Stimulated activated CD8-positive, alpha-beta memory T cell treated with anti-CD3 and anti-CD28 coated beads, Interleukin-15, amount 100 ng/mL, for 1 hour (primary cell): Measurements from ENCODE around the gene DNAAF9.
A peak's percentile ranks its signal among the peaks of the same experiment; 100 is the strongest.

Experiments
- DNase-seq: peaks from one replicate; pipeline ENCODE4 v3.0.0-alpha.2; 2020; ENCODE audit warnings: low read depth

The DNAAF9 gene

GRCh38 chr20:3410464-3410863 is 3.0 kb upstream of the DNAAF9 start:
- no peak for DNase-seq

- DNase-seq, result no peak
Observed at GRCh38 chr20:3409417-3409816, 1.9 kb upstream of the DNAAF9 start.

DNA sequence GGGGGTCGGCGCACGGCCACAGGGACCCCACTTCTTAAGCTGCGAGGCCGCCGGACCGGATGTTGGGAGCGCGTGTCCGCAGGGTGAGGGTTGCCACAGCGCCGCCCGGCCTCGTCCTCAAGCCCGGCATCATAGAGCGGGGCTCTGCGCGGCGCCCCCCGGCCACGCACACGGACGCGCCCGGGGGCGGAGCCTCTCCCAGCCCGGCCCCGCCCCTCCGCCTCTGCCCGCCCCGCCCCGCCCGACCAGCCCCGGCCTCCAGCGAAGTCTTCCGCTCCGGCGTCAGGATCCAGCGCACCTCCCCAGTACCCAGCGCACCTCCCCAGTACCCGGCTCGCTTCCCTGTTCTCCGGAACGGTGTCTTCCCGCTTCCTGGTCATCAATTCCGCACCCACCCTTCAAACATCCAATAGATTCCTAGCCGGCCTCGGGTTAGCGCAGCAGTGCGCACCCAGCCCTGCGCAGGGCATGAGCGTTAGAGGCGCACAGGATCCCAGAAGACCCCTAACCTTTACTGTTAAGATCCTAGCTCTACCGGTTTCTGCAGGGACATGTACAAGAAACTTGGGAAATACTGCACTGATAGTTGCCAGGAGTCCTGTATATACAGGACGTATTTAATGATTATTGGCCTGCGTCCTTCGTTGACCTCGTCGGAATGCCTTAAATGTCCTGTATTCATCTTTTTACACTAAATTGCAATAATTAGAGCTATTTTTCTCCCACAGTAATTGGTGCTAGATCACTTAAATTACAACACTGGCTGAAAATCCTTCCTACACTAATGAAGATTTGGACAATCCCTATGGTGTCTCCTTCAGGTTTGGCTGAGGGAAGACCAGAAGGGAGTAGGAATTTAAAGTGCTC is 535 bp upstream of the DNAAF9 start:
- peak; percentile 31 for DNase-seq

DNA sequence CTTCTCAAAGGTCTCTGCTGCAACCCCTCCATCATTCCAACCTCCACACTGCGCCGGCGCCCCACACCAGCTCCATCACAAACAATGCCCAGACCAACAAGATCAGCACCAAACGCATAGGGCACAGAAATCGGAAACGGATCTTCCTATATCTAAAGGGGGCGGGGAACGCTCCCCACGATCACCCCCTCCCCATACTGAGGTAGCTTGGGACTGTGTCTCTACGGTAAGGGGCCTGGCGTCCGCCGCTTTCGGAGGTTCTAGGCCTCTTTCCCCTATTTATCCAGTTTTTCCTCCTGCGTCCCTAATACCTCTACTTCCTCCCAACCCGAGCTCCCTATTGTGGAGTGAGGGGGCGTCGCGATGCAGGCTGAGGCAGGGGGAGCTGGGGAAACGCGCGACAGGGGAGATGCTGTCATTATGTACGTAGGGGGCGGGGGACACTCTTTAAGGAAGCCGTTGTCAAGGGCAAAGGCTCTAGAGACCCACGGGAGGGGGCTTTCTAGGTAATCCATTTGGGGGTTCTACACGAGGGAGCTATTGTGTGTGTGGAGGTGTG is 909 bp downstream of the DNAAF9 start:
- DNase-seq, result no peak

DNA sequence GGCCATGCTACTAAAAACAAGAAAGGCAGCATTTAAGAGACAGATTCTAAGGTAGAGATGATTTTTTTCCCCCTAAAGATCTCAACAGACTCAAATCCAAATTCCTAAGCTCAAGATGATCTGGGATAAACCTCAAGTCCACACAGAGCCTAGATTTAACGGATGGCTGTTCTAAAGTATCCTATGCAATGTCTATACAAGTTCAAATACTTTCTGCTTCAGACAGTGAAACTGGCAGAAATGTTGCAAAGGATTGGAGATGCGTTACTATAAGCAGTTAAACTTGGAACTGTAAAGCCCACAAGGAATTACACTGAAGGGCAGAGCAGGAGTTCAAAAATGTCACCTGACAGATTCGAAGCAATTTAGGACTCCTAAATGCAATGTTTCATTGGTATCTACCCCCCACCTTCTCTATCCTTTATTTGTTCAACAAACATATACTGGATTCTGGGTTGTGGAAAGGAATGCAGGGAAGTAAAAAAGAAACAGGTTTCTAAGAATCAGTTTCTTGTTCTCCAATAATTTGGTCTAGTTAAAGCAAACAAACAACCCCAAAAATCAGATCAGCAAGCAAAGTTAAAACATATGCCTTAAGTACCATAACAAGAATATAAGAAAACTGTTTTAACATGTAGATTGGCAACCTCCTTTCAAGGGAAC is 1.6 kb downstream of the DNAAF9 start:
- no peak for DNase-seq

DNA sequence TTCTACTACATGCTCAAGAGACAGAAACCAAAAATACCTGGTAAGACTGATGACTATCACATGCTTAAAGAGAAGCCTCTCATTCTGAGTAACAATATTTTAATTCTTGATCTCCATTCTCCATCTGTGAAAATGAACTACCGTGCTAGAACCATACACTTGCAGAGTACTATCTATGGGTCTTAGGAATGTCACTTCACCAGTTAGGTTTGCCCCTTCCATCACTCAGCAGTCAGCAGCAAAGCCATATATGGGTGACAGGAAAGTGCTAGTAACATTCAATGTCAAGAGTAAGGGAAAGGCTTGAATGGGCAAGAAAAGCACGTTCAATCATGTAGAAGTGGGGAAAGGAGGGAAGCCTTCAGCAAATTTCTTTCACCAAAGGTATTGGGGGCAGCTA is 2.3 kb downstream of the DNAAF9 start:
- no peak for DNase-seq

DNA sequence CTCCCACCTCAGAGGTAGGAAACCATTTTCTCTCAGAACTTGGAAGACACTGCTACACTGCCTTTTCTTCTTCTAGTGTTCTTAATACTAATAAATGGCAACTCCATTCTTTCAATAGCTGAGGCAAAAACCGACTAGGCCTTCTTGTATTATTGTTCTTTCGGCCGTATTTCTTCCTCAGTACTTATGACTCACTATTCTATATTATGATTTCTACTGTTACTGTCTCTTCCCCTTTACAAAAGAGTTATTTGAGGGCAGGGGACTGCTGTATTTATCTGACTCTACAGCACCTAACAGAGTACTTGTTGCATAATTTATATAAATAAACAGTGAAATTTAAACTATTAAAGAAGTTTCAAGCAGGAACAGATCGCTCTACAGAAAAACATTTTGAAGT is 3.1 kb downstream of the DNAAF9 start:
- DNase-seq, result no peak

DNA sequence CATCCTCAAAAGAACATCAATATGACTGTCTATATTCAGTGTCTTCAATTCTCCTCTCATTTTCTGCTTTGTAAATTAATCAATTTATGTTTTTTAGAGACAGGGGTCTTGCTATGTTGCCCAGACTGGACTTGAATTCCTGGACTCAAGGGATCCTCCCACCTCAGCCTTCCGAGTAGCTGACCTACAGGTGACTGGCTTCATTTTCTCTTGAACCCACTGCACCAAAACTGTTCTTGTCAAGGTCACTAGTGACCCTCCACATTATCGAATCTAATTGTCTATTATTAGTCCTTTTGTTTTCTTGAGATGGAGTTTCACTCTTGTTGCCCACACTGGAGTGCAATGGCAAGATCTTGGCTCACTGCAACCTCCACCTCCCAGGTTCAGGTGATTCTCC is 3.7 kb downstream of the DNAAF9 start:
- no peak for DNase-seq

GRCh38 chr20:3402453-3402852 is 5.0 kb downstream of the DNAAF9 start:
- DNase-seq, result no peak

GRCh38 chr20:3400260-3401155 is 7.0 kb downstream of the DNAAF9 start:
- no peak for DNase-seq

GRCh38 chr20:3398681-3399252 is 8.7 kb downstream of the DNAAF9 start:
- no peak for DNase-seq

DNA sequence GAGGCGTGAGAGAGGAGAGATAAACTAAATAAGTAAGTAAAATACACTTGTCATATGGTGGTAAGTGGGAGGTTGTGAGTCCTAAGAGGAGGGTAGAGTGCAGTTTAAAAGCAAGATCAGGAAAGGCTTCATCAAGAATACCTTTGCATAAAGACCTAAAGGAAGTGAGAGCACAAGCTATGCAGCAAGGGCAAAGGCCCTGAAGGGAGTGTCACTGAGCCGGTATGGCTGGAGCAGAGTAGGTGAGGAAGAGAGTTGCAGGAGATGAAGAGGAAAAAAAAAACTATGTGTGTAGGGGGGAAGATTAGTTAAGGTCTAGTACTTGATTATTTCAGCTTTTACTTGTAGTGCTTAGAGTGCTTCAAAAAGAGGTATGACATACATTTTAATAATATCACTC is 11.0 kb downstream of the DNAAF9 start:
- no peak for DNase-seq

DNA sequence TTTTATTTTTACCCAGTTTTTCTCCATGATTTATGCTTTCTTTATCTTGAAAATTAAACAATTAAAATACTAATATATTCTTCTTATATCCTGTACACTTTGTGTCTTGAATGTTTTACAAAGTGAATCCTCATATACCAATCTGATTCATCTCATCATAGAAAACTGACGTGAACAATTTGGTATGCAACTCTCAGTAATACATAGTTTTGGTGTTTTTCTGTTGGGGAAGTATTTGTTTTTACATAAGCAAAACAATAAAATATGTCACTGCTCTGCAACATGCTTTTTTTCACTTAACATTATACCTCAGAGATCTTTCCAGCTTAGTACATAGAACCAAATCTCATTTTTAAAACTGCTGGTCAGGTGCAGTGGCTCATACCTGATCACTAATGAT is 14.7 kb downstream of the DNAAF9 start:
- no peak for DNase-seq

DNA sequence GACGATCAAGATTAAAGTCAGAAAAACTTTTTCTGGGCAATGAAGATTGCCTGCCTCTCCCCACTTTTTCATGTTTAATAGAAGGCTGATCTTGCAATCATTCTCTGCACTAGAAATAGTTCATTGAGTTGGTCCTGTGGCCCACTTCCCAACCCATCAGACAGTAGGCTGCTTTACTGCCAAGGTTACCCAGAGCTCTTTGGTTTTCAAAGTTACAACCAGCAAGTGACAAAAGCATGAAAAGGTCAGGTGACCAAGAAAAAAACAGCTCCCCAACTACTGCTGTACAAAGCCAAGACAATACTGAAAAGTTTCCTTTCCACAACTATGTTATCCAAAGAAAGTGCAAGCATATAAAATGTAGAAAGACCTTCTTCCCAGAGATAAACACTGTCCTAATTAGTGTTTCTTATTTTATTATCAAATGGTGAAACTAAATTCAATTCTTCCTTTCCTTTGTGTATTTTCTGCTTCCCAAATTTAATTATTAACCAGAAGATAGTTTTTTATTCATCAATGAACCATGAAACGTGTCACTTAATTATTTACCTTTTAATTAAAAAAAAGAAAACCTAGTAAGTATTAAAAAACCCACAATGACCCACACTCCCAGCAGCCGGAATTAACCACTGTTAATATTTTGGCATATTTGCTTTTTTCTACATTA is 16.6 kb downstream of the DNAAF9 start:
- no peak for DNase-seq

GRCh38 chr20:3383878-3384495 is 23.5 kb downstream of the DNAAF9 start:
- DNase-seq, result no peak

DNA sequence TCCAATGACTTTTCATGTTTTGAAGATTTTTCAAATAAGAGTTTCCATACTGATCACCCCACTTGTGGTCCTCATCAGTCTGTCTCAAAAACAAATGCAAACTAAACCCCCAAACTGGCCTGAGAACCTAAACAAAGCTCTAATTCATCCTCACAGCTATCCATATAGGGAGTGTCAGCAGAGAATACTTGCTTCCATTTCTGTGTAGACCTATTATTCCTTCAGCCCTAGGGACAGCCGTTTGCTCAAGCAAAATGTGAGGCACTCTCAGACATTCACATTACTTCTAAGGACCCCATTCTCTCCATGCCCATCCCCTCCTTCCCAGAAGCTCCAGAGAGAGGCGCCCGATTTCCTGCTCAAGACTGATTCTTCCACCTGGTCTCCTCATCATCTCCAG is 24.6 kb downstream of the DNAAF9 start:
- no peak for DNase-seq

GRCh38 chr20:3380228-3381070 is 27.0 kb downstream of the DNAAF9 start:
- no peak for DNase-seq

DNA sequence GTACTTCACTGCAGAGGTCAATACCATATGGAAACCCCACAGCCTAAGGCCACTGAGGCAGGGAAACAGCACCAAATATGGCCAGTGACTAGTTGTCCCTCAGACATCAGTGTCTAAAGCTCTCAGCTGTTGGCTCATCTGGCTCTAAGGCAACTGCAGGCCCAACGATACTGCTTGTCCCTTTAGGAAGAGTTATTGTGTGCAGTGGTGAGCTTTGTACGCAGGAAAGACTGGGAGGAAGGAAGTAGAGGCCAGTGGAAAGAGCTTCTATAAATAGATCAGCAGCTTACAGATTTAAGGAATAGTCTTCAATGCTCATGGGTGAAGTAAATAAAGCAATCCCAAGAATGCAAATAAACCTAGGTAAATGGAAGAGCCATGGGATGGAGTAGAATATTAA is 29.3 kb downstream of the DNAAF9 start:
- DNase-seq, result no peak

DNA sequence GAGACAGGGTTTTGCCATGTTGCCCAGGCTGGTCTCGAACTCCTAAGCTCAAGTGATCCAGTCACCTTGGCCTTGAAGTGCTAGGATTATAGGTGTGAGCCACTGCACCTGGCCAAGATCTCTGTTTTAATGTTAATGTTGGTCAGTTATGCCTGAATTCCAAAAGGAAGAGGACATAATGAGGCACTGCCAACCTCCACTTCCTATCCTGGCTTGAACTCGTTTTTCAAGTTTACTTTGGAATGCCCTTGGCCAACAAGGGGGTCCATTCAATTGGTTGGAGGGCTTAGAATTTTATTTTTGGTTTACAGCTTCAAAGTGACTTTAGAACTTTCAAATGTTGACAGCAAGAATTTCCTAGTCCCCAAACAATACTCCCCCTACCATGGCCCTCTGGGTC is 29.8 kb downstream of the DNAAF9 start:
- DNase-seq, result no peak

DNA sequence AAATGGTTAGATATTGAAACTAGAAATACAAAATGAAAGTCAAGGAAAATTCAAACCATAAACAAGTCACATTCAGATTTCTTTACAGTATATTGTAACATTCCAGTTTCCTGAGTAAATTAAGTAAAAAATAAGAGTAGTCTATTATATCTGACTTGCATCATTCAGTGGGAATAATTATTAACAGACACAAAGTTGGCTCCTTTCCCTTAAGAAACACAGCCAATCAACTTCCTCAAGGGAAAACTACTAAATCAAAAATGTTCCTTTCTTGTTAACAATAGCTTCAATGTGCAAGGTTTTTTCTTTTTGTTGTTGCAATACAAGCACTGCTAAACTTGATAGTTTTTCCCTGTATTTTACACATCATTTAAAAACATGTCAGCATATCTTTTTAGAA is 33.2 kb downstream of the DNAAF9 start:
- no peak for DNase-seq
